GM12865 (cell line): ENCODE measurements around the gene KCTD2.

Experiments used
- DNase-seq: peaks from one replicate; pipeline ENCODE4 v3.0.0; 2010; ENCODE audit warnings: low read depth
- H3K4me3 ChIP-seq: 2 replicates; pipeline ENCODE4 v1.5.1; 2011; ENCODE audit warnings: mild to moderate bottlenecking, low read depth, low read length, control low read depth
- CTCF ChIP-seq: IDR thresholded peaks from 2 replicates; pipeline ENCODE4 v1.5.1; 2011; ENCODE audit warnings: low read length, control low read depth, low read depth, inconsistent platforms; ENCODE audit not compliant: insufficient read depth; ENCODE audit errors: missing control alignments

The KCTD2 gene

GRCh38 chr17:75113798-75114551 lies 67.0 kb downstream of the KCTD2 start:
- H3K4me3 ChIP-seq, result peak overlapping the region; percentile 65
- DNase-seq, result peak; percentile 97
- peak; percentile 88 for TF ChIP-seq CTCF

- peak overlapping the region; percentile 65 for H3K4me3 ChIP-seq
- peak; percentile 55 for DNase-seq
- no peak for TF ChIP-seq CTCF
Observed at GRCh38 chr17:75114552-75115314, 67.7 kb downstream of the KCTD2 start.
